Left hindlimb (tissue), 1 donor: ENCODE data around the gene ZNF439.
"Not testable (repeated sequence)": the region's sequence is repeated elsewhere in the genome, so short reads cannot be mapped to it uniquely, and the experiment has no call there.

Source experiments
- DNase-seq: peaks from one replicate; pipeline ENCODE4 v3.0.0-alpha.2; 2018

Gene ZNF439

GRCh38 chr19:11848594-11849469 lies at the start of gene ZNF439:
Gene ZNF439, plus strand, starts transcription at chr19:11848726. Its CDS starts 142 bp downstream, at chr19:11848868.
- peak; percentile 89 for DNase-seq

- no peak for DNase-seq
These were observed 42.0 kb upstream of the ZNF439 start for GRCh38 chr19:11806354-11807098.

- no peak for DNase-seq
These were observed 41.5 kb upstream of the ZNF439 start for GRCh38 chr19:11807099-11807380.

GRCh38 chr19:11813703-11814028 lies 34.9 kb upstream of the ZNF439 start:
- DNase-seq, result no peak

GRCh38 chr19:11814029-11814699 lies 34.4 kb upstream of the ZNF439 start, which contains the start of gene ZNF440:
Gene ZNF440, plus strand, starts transcription at chr19:11814273. Its CDS starts 175 bp downstream, at chr19:11814448.
- DNase-seq, result peak; percentile 96

GRCh38 chr19:11814700-11815035 lies 33.9 kb upstream of the ZNF439 start:
- no peak for DNase-seq

- no peak for DNase-seq
These were observed 26.9 kb upstream of the ZNF439 start for GRCh38 chr19:11821474-11822109.

- not testable (repeated sequence) for DNase-seq
These were observed 19.3 kb upstream of the ZNF439 start for GRCh38 chr19:11828957-11829876.

- no peak for DNase-seq
These were observed 16.1 kb upstream of the ZNF439 start for GRCh38 chr19:11832253-11832912.

GRCh38 chr19:11833541-11833940 lies 15.0 kb upstream of the ZNF439 start:
- no peak for DNase-seq

- not testable (repeated sequence) for DNase-seq
These were observed 12.9 kb upstream of the ZNF439 start for GRCh38 chr19:11835626-11836066.

- DNase-seq, result no peak
These were observed 4.8 kb upstream of the ZNF439 start for GRCh38 chr19:11843722-11844121.

- DNase-seq, result not testable (repeated sequence)
These were observed 911 bp upstream of the ZNF439 start for GRCh38 chr19:11847615-11848014.

- no peak for DNase-seq
These were observed 329 bp upstream of the ZNF439 start for GRCh38 chr19:11848200-11848593.

GRCh38 chr19:11850289-11850688 lies 1.8 kb downstream of the ZNF439 start:
- DNase-seq, result not testable (repeated sequence)

- no peak for DNase-seq
These were observed 4.8 kb downstream of the ZNF439 start for GRCh38 chr19:11853358-11853757.

GRCh38 chr19:11856596-11857250 lies 8.2 kb downstream of the ZNF439 start:
- no peak for DNase-seq

GRCh38 chr19:11860721-11861120 lies 12.2 kb downstream of the ZNF439 start:
- no peak for DNase-seq

GRCh38 chr19:11861301-11861700 lies 12.8 kb downstream of the ZNF439 start:
- no peak for DNase-seq

GRCh38 chr19:11867766-11868165 lies 19.2 kb downstream of the ZNF439 start:
- not testable (repeated sequence) for DNase-seq

- DNase-seq, result no peak
These were observed 19.7 kb downstream of the ZNF439 start for GRCh38 chr19:11868188-11868587.
